MM.1S (cell line): ENCODE data around the gene ATAD3C.
"Not testable (repeated sequence)": the region's sequence is repeated elsewhere in the genome, so short reads cannot be mapped to it uniquely, and the experiment has no call there.

ENCODE experiments used
- CTCF ChIP-seq: fragments of 300-600 bp; sonication (generic); IDR thresholded peaks from 2 replicates; pipeline ENCODE4 v1.5.1; 2016; ENCODE audit warnings: antibody characterized with exemption, low read length, mixed read lengths
- EZH2 ChIP-seq: fragments of 300-600 bp; sonication (generic); optimal IDR thresholded peaks from 2 replicates; pipeline ENCODE3; 2017; ENCODE audit warnings: low read depth, mild to moderate bottlenecking, antibody characterized with exemption, low read length, mixed read lengths
- EZH2phosphoT487 ChIP-seq: fragments of 300-600 bp; sonication (generic); IDR thresholded peaks from 2 replicates; pipeline ENCODE4 v1.6.1; 2018; ENCODE audit warnings: antibody characterized with exemption, low read length

GRCh38 chr1:1505366-1505798 lies 55.9 kb downstream of the ATAD3C start:
- TF ChIP-seq CTCF, EZH2, EZH2phosphoT487: not testable (repeated sequence)
